ENCODE results near the gene TCF7. TPM values are rescaled to one million over a fixed set of nuclear protein-coding genes. Genes with fewer than 3 reads are reported as not detected.

Gene TCF7
- total and polyA plus RNA-seq, 12 donors = 2.8 to 9.6 (median 6.3) TPM

- no peak for DNase-seq
- peak overlapping the region in 1 of 5 donors; percentile 25 for H3K27ac ChIP-seq
- H3K4me3 ChIP-seq = no peak overlapping the region
- H3K4me1 ChIP-seq (replicated peaks in 1 of 2) = peaks cover 0 to 30% of the 10 kb centered on the region in 2 donors
- peaks cover 0 to 6% of the 10 kb centered on the region in 2 donors for H3K36me3 ChIP-seq (replicated peaks in 1 of 2)
- 75 to 87% (median 82%) methylated on average over 16 to 18 of the region's 18 CpGs for WGBS, 4 donors
- no peak for TF ChIP-seq POLR2A (IDR thresholded peaks at IDR 0.05)
- TF ChIP-seq CTCF (IDR thresholded peaks at IDR 0.05) = no peak
- intact Hi-C loops (cut with DNase I) = no loop called here
- no peaks in the 10 kb centered on the region for H3K27me3 ChIP-seq
- no peaks in the 10 kb centered on the region for H3K9me3 ChIP-seq (replicated peaks in 1 of 3)
Measured at GRCh38 chr5:134127988-134128647, 13.6 kb downstream of the TCF7 start.

GRCh38 chr5:134128648-134128995, 14.1 kb downstream of the TCF7 start:
- Histone ChIP-seq H3K27ac (no peak overlapping the region), H3K36me3 (replicated peaks in 1 of 2) (peaks cover 0 to 10% of the 10 kb centered on the region in 2 donors), H3K4me3 (no peak overlapping the region), H3K9me3 (replicated peaks in 1 of 3) (no peaks in the 10 kb centered on the region), H3K27me3 (no peaks in the 10 kb centered on the region), H3K4me1 (replicated peaks in 1 of 2) (peaks cover 0 to 30% of the 10 kb centered on the region in 2 donors)
- no peak for TF ChIP-seq CTCF (IDR thresholded peaks at IDR 0.05)
- TF ChIP-seq POLR2A (IDR thresholded peaks at IDR 0.05) = no peak
- intact Hi-C loops (cut with DNase I) = no loop called here
- DNase-seq = no peak
- WGBS, 4 donors = 54 to 68% (median 64%) methylated on average over 5 of the region's 5 CpGs

- intact Hi-C loops (cut with DNase I) = no loop called here
- DNase-seq = no peak
Measured at GRCh38 chr5:134129411-134130238, 15.1 kb downstream of the TCF7 start.

More at GRCh38 chr5:134129411-134130238, 15.1 kb downstream of the TCF7 start:
- no peaks in the 10 kb centered on the region for H3K9me3 ChIP-seq (replicated peaks in 1 of 3)
- H3K4me3 ChIP-seq = no peak overlapping the region
- no peak overlapping the region for H3K27ac ChIP-seq
- 82 to 94% (median 86%) methylated on average over 12 to 25 of the region's 25 CpGs for WGBS, 4 donors
- H3K4me1 ChIP-seq (replicated peaks in 1 of 2) = peaks cover 0 to 30% of the 10 kb centered on the region in 2 donors
- H3K36me3 ChIP-seq (replicated peaks in 1 of 2) = peaks cover 0 to 18% of the 10 kb centered on the region in 2 donors
- TF ChIP-seq POLR2A (IDR thresholded peaks at IDR 0.05) (no peak), CTCF (IDR thresholded peaks at IDR 0.05) (no peak)
- no peaks in the 10 kb centered on the region for H3K27me3 ChIP-seq
